Liver (tissue), 9 donors: ENCODE measurements around the gene TMBIM6. TPM values are rescaled to one million over a fixed set of nuclear protein-coding genes. Genes with fewer than 3 reads are reported as not detected.

Experiments used
- DNase-seq: peaks from one replicate; pipeline ENCODE4 v3.0.0-alpha.2; 2017; ENCODE audit warnings: low spot score
- H3K27ac ChIP-seq, 2 donors: one replicate each; pipeline ENCODE4 v1.7.0; 2013; ENCODE audit warnings: inconsistent platforms in 2 of 2, low read length in 2 of 2, control low read depth in 1 of 2, low read depth in 1 of 2, mild to moderate bottlenecking in 1 of 2
- H3K27me3 ChIP-seq, 4 donors: one replicate each; pipeline versions ENCODE4 v1.6.1 to v1.7.0; 2013; ENCODE audit warnings: low read length in 3 of 4, inconsistent platforms in 1 of 4, mild to moderate bottlenecking in 1 of 4, moderate library complexity in 1 of 4; ENCODE audit not compliant: control insufficient read depth in 4 of 4, insufficient read depth in 4 of 4
- H3K36me3 ChIP-seq, 4 donors: one replicate each; pipeline versions ENCODE4 v1.6.1 to v1.7.0; 2013; ENCODE audit warnings: low read length in 3 of 4, mild to moderate bottlenecking in 3 of 4, low read depth in 1 of 4, moderate library complexity in 1 of 4; ENCODE audit not compliant: control insufficient read depth in 4 of 4, insufficient read depth in 3 of 4
- H3K4me1 ChIP-seq, 4 donors: one replicate each; pipeline versions ENCODE4 v1.6.1 to v1.7.0; 2013; ENCODE audit warnings: low read length in 3 of 4, mild to moderate bottlenecking in 3 of 4, moderate library complexity in 1 of 4; ENCODE audit not compliant: control insufficient read depth in 4 of 4, insufficient read depth in 4 of 4
- H3K4me3 ChIP-seq, 3 donors: one replicate each; pipeline versions ENCODE4 v1.6.1 to v1.7.0; 2013; ENCODE audit warnings: low read length in 3 of 3, control low read depth in 1 of 3, low read depth in 1 of 3, mild to moderate bottlenecking in 1 of 3
- H3K9ac ChIP-seq, 2 donors: one replicate each; pipeline ENCODE4 v1.7.0; 2013; ENCODE audit warnings: low read length in 2 of 2, mild to moderate bottlenecking in 2 of 2, moderate library complexity in 2 of 2, control low read depth in 1 of 2, low read depth in 1 of 2
- H3K9me3 ChIP-seq, 4 donors: one replicate each; pipeline versions ENCODE4 v1.6.1 to v1.7.0; 2013; ENCODE audit warnings: low read length in 3 of 4; ENCODE audit not compliant: control insufficient read depth in 4 of 4
- EGR1 ChIP-seq, 2 donors: IDR thresholded peaks; 2 replicates each; pipeline ENCODE4 v1.6.1; 2016 to 2018; ENCODE audit warnings: antibody characterized with exemption in 2 of 2, low read depth in 2 of 2
- FOXA1 ChIP-seq: IDR thresholded peaks from 2 replicates; pipeline ENCODE4 v1.6.1; 2016; ENCODE audit warnings: antibody characterized with exemption
- FOXA2 ChIP-seq: IDR thresholded peaks from 2 replicates; pipeline ENCODE4 v1.6.1; 2016; ENCODE audit warnings: antibody characterized with exemption
- GABPA ChIP-seq, 2 donors: IDR thresholded peaks in 1 of 2; conservative IDR thresholded peaks in 1 of 2; 2 replicates each; pipeline ENCODE4 v1.6.1; 2016; ENCODE audit warnings: antibody characterized with exemption in 2 of 2, mild to moderate bottlenecking in 1 of 2, moderate library complexity in 1 of 2
- HNF4A ChIP-seq, 2 donors: conservative IDR thresholded peaks; 2 replicates each; pipeline ENCODE4 v1.6.1; 2016; ENCODE audit warnings: antibody characterized with exemption in 2 of 2, mild to moderate bottlenecking in 2 of 2
- HNF4G ChIP-seq: IDR thresholded peaks from 2 replicates; pipeline ENCODE4 v1.6.1; 2016; ENCODE audit warnings: antibody characterized with exemption
- JUND ChIP-seq, 2 donors: IDR thresholded peaks; 2 replicates each; pipeline ENCODE4 v1.6.1; 2016; ENCODE audit warnings: antibody characterized with exemption in 2 of 2
- NR2F2 ChIP-seq: IDR thresholded peaks from 2 replicates; pipeline ENCODE4 v1.6.1; 2016; ENCODE audit warnings: antibody characterized with exemption
- RAD21 ChIP-seq, 2 donors: IDR thresholded peaks; 2 replicates each; pipeline ENCODE4 v1.6.1; 2016; ENCODE audit warnings: antibody characterized with exemption in 2 of 2, mild to moderate bottlenecking in 2 of 2
- REST ChIP-seq: IDR thresholded peaks from 2 replicates; pipeline ENCODE4 v1.6.1; 2016; ENCODE audit warnings: antibody characterized with exemption, mild to moderate bottlenecking
- RXRA ChIP-seq, 2 donors: IDR thresholded peaks; 2 replicates each; pipeline ENCODE4 v1.6.1; 2017 to 2018; ENCODE audit warnings: antibody characterized with exemption in 2 of 2, mild to moderate bottlenecking in 1 of 2
- SP1 ChIP-seq: IDR thresholded peaks from 2 replicates; pipeline ENCODE4 v1.6.1; 2018; ENCODE audit warnings: antibody characterized with exemption, mild to moderate bottlenecking
- TAF1 ChIP-seq: conservative IDR thresholded peaks from 2 replicates; pipeline ENCODE4 v1.6.1; 2016; ENCODE audit warnings: antibody characterized with exemption, mild to moderate bottlenecking
- YY1 ChIP-seq: IDR thresholded peaks from 2 replicates; pipeline ENCODE4 v1.6.1; 2016; ENCODE audit warnings: antibody characterized with exemption, mild to moderate bottlenecking
- WGBS: extraction: QIAGEN DNeasy Blood & Tissue Kit; methylation state at CpG from one replicate; pipeline ENCODE4 v1.1.7; 2013; 5-methylcytosine and 5-hydroxymethylcytosine counted together
- polyA plus RNA-seq, 2 donors: library from polyadenylated mRNA; stranded (reverse) in 1 of 2; unstranded in 1 of 2; fragments of 200-250 nt in 1 of 2; fragments of >200 nt in 1 of 2; fragmentation: Nextera tagmentation in 1 of 2; extraction: Ambion mirVana in 1 of 2; gene quantifications; one replicate each; pipeline versions ENCODE4 v1.2.1 to v1.2.3, GENCODE V29; 2013 to 2015
- total RNA-seq, 2 donors: library from RNA; depleted of rRNA; stranded (reverse); fragments of >200 nt; gene quantifications; one replicate each; pipeline ENCODE4 v1.2.3, GENCODE V29; 2014
- TF ChIP-seq, protein P1 (sequence below): IDR thresholded peaks from 2 replicates; pipeline ENCODE4 v1.6.1; 2016; ENCODE audit warnings: antibody characterized with exemption
- TF ChIP-seq, protein P2 (sequence below): fragments of 150-350 bp; IDR thresholded peaks from 2 replicates; pipeline ENCODE4 v1.5.1; 2017; ENCODE audit warnings: improper control_type of control experiment, low read depth, low read length; ENCODE audit not compliant: missing input control
- TF ChIP-seq, protein P3 (sequence below): IDR thresholded peaks from 2 replicates; pipeline ENCODE4 v1.6.1; 2016; ENCODE audit warnings: antibody characterized with exemption
- donor health status: healthy.
- donor health status: healthy.
- donor health status: healthy.
- donor health status: healthy.
- donor health status: healthy.

The TMBIM6 gene
- total and polyA plus RNA-seq, 4 donors = 464 to 1,207 (median 713) TPM

GRCh38 chr12:49791700-49792099 lies 50.3 kb downstream of the TMBIM6 start:
- Histone ChIP-seq H3K27me3 (no peaks in the 10 kb centered on the region), H3K4me3 (no peak overlapping the region), H3K4me1 (no peaks in the 10 kb centered on the region), H3K9me3 (peaks cover 0 to 4% (median 0%) of the 10 kb centered on the region in 4 donors), H3K27ac (no peak overlapping the region), H3K36me3 (peaks cover 0 to 13% (median 2%) of the 10 kb centered on the region in 4 donors), H3K9ac (no peak overlapping the region)
- DNase-seq = no peak
- TF ChIP-seq HNF4A (conservative IDR thresholded peaks at IDR 0.05) = no peak
- no peak for TF ChIP-seq TAF1
- TF ChIP-seq HNF4G = no peak
- TF ChIP-seq RXRA (IDR thresholded peaks at IDR 0.05) = no peak
- TF ChIP-seq, protein P1, sequence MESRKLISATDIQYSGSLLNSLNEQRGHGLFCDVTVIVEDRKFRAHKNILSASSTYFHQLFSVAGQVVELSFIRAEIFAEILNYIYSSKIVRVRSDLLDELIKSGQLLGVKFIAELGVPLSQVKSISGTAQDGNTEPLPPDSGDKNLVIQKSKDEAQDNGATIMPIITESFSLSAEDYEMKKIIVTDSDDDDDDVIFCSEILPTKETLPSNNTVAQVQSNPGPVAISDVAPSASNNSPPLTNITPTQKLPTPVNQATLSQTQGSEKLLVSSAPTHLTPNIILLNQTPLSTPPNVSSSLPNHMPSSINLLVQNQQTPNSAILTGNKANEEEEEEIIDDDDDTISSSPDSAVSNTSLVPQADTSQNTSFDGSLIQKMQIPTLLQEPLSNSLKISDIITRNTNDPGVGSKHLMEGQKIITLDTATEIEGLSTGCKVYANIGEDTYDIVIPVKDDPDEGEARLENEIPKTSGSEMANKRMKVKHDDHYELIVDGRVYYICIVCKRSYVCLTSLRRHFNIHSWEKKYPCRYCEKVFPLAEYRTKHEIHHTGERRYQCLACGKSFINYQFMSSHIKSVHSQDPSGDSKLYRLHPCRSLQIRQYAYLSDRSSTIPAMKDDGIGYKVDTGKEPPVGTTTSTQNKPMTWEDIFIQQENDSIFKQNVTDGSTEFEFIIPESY = no peak
- TF ChIP-seq GABPA (IDR thresholded peaks at IDR 0.05 in 1 of 2, conservative IDR thresholded peaks at IDR 0.05 in 1 of 2) = no peak
- TF ChIP-seq RAD21 (IDR thresholded peaks at IDR 0.05) = no peak
- no peak for TF ChIP-seq EGR1 (IDR thresholded peaks at IDR 0.05; ENCODE audit: low read depth in 2 of 2)
- no peak for TF ChIP-seq JUND (IDR thresholded peaks at IDR 0.05)
- no peak for TF ChIP-seq FOXA2
- TF ChIP-seq, protein P2, sequence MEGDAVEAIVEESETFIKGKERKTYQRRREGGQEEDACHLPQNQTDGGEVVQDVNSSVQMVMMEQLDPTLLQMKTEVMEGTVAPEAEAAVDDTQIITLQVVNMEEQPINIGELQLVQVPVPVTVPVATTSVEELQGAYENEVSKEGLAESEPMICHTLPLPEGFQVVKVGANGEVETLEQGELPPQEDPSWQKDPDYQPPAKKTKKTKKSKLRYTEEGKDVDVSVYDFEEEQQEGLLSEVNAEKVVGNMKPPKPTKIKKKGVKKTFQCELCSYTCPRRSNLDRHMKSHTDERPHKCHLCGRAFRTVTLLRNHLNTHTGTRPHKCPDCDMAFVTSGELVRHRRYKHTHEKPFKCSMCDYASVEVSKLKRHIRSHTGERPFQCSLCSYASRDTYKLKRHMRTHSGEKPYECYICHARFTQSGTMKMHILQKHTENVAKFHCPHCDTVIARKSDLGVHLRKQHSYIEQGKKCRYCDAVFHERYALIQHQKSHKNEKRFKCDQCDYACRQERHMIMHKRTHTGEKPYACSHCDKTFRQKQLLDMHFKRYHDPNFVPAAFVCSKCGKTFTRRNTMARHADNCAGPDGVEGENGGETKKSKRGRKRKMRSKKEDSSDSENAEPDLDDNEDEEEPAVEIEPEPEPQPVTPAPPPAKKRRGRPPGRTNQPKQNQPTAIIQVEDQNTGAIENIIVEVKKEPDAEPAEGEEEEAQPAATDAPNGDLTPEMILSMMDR = no peak
- no peak for TF ChIP-seq REST
- WGBS = 96% methylated on average over 23 of the region's 23 CpGs

GRCh38 chr12:49792181-49792970 lies 51.0 kb downstream of the TMBIM6 start:
- H3K27ac ChIP-seq = no peak overlapping the region
- peaks cover 0 to 4% (median 0%) of the 10 kb centered on the region in 4 donors for H3K9me3 ChIP-seq
- H3K36me3 ChIP-seq = peaks cover 0 to 17% (median 2%) of the 10 kb centered on the region in 4 donors
- no peak overlapping the region for H3K4me3 ChIP-seq
- no peaks in the 10 kb centered on the region for H3K4me1 ChIP-seq
- H3K9ac ChIP-seq = no peak overlapping the region
- WGBS = 97% methylated on average over 20 of the region's 20 CpGs
- no peaks in the 10 kb centered on the region for H3K27me3 ChIP-seq
- DNase-seq = no peak
- TF ChIP-seq HNF4A (conservative IDR thresholded peaks at IDR 0.05) (no peak), REST (no peak), EGR1 (IDR thresholded peaks at IDR 0.05; ENCODE audit: low read depth in 2 of 2) (no peak), RAD21 (IDR thresholded peaks at IDR 0.05) (no peak), TAF1 (no peak), SP1 (no peak), NR2F2 (no peak), FOXA2 (no peak), YY1 (no peak), JUND (IDR thresholded peaks at IDR 0.05) (no peak), FOXA1 (no peak), HNF4G (no peak), GABPA (IDR thresholded peaks at IDR 0.05 in 1 of 2, conservative IDR thresholded peaks at IDR 0.05 in 1 of 2) (no peak)
- TF ChIP-seq, protein P3, sequence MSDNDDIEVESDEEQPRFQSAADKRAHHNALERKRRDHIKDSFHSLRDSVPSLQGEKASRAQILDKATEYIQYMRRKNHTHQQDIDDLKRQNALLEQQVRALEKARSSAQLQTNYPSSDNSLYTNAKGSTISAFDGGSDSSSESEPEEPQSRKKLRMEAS = no peak
- TF ChIP-seq, protein P2 = no peak
